ENCODE data around the gene PDE4C.

PDE4C gene

GRCh38 chr19:18270326-18270725 is 44.1 kb upstream of the PDE4C start:
- TF ChIP-seq BACH2 (CRISPR knock-in tag; IDR thresholded peaks at IDR 0.05; ENCODE audit: borderline replicate concordance) (no peak), ZNF565 (CRISPR knock-in tag; conservative IDR thresholded peaks at IDR 0.05; ENCODE audit: low read depth) (no peak), ESRRG (CRISPR knock-in tag; IDR thresholded peaks at IDR 0.05) (no peak), POU6F1 (CRISPR knock-in tag; IDR thresholded peaks at IDR 0.05; ENCODE audit: borderline replicate concordance, low read depth) (no peak), SNAI2 (CRISPR knock-in tag; IDR thresholded peaks at IDR 0.05) (no peak), ZNF70 (CRISPR knock-in tag; IDR thresholded peaks at IDR 0.05) (no peak), GLIS3 (CRISPR knock-in tag; IDR thresholded peaks at IDR 0.05) (no peak), PPARA (CRISPR knock-in tag; IDR thresholded peaks at IDR 0.05; ENCODE audit: borderline replicate concordance) (no peak), ZNF8 (CRISPR knock-in tag; IDR thresholded peaks at IDR 0.05) (no peak), ZFP3 (CRISPR knock-in tag; IDR thresholded peaks at IDR 0.05) (no peak), CREB5 (CRISPR knock-in tag; IDR thresholded peaks at IDR 0.05; ENCODE audit: low read depth) (no peak), TSHZ2 (CRISPR knock-in tag; IDR thresholded peaks at IDR 0.05) (no peak), CSDC2 (CRISPR knock-in tag; IDR thresholded peaks at IDR 0.05) (no peak)
- ATAC-seq, result no peak

- ATAC-seq, result no peak
- no peak for TF ChIP-seq ZNF8 (CRISPR knock-in tag; IDR thresholded peaks at IDR 0.05)
- TF ChIP-seq ISL1 (CRISPR knock-in tag; IDR thresholded peaks at IDR 0.05), result no peak
- no peak for TF ChIP-seq ZC3H10 (CRISPR knock-in tag; IDR thresholded peaks at IDR 0.05)
- TF ChIP-seq PATZ1 (CRISPR knock-in tag; IDR thresholded peaks at IDR 0.05; ENCODE audit: borderline replicate concordance), result no peak
- TF ChIP-seq TCF4 (CRISPR knock-in tag; IDR thresholded peaks at IDR 0.05; ENCODE audit: borderline replicate concordance), result no peak
Measured at GRCh38 chr19:18269070-18269723, 43.0 kb upstream of the PDE4C start.

- TF ChIP-seq ESRRG (CRISPR knock-in tag; IDR thresholded peaks at IDR 0.05), result no peak
- no peak for TF ChIP-seq GLIS3 (CRISPR knock-in tag; IDR thresholded peaks at IDR 0.05)
- no peak for TF ChIP-seq CREB5 (CRISPR knock-in tag; IDR thresholded peaks at IDR 0.05; ENCODE audit: low read depth)
- TF ChIP-seq RARB (CRISPR knock-in tag; IDR thresholded peaks at IDR 0.05), result no peak
- TF ChIP-seq SNAI2 (CRISPR knock-in tag; IDR thresholded peaks at IDR 0.05), result no peak
- no peak for TF ChIP-seq ZC3H10 (CRISPR knock-in tag; IDR thresholded peaks at IDR 0.05)
- no peak for TF ChIP-seq ZNF70 (CRISPR knock-in tag; IDR thresholded peaks at IDR 0.05)
- TF ChIP-seq CSDC2 (CRISPR knock-in tag; IDR thresholded peaks at IDR 0.05), result no peak
- TF ChIP-seq PPARA (CRISPR knock-in tag; IDR thresholded peaks at IDR 0.05; ENCODE audit: borderline replicate concordance), result no peak
- TF ChIP-seq ISL1 (CRISPR knock-in tag; IDR thresholded peaks at IDR 0.05), result no peak
- no peak for TF ChIP-seq BACH2 (CRISPR knock-in tag; IDR thresholded peaks at IDR 0.05; ENCODE audit: borderline replicate concordance)
- no peak for ATAC-seq
Measured at GRCh38 chr19:18266771-18267686, 40.8 kb upstream of the PDE4C start.

All from SK-N-SH treated with all-trans-retinoic acid at 6 μM for 48 hours (cell line).